NOMO-1 treated with dmso at 0.1 percent for 144 hours (cell line): ENCODE data around the gene ADGRG6.

Experiments
- DNase-seq: peaks from one replicate; lab custom pipeline; 2025; ENCODE audit not compliant: unreplicated experiment; lab: John Stamatoyannopoulos, UW

The ADGRG6 gene

GRCh38 chr6:142374091-142374770 is 72.4 kb downstream of the ADGRG6 start:
- no peak for DNase-seq

GRCh38 chr6:142374965-142375733 is 73.3 kb downstream of the ADGRG6 start:
- no peak for DNase-seq

GRCh38 chr6:142376115-142376514 is 74.3 kb downstream of the ADGRG6 start:
- DNase-seq = no peak

- no peak for DNase-seq
Measured at GRCh38 chr6:142376800-142377496, 75.1 kb downstream of the ADGRG6 start.

- no peak for DNase-seq
Measured at GRCh38 chr6:142377497-142377848, 75.7 kb downstream of the ADGRG6 start.

- peak; percentile 13 for DNase-seq
Measured at GRCh38 chr6:142378138-142378875, 76.5 kb downstream of the ADGRG6 start.

- no peak for DNase-seq
Measured at GRCh38 chr6:142380626-142381025, 78.8 kb downstream of the ADGRG6 start.

- no peak for DNase-seq
Measured at GRCh38 chr6:142381181-142381580, 79.4 kb downstream of the ADGRG6 start.

- no peak for DNase-seq
Measured at GRCh38 chr6:142381845-142382378, 80.1 kb downstream of the ADGRG6 start.

- no peak for DNase-seq
Measured at GRCh38 chr6:142384519-142385254, 82.9 kb downstream of the ADGRG6 start.

- no peak for DNase-seq
Measured at GRCh38 chr6:142385352-142385751, 83.5 kb downstream of the ADGRG6 start.

- no peak for DNase-seq
Measured at GRCh38 chr6:142386657-142387056, 84.8 kb downstream of the ADGRG6 start.

- no peak for DNase-seq
Measured at GRCh38 chr6:142387997-142388815, 86.4 kb downstream of the ADGRG6 start.

GRCh38 chr6:142395266-142395665 is 93.5 kb downstream of the ADGRG6 start:
- no peak for DNase-seq

GRCh38 chr6:142395768-142396231 is 94.0 kb downstream of the ADGRG6 start:
- DNase-seq = no peak

- no peak for DNase-seq
Measured at GRCh38 chr6:142398353-142398752, 96.5 kb downstream of the ADGRG6 start.

- DNase-seq = no peak
Measured at GRCh38 chr6:142399739-142400138, 97.9 kb downstream of the ADGRG6 start.

GRCh38 chr6:142400495-142400894 is 98.7 kb downstream of the ADGRG6 start:
- no peak for DNase-seq

GRCh38 chr6:142401838-142402237 is 100.0 kb downstream of the ADGRG6 start:
- DNase-seq = no peak
